HCT116 (cell line): ENCODE data around the gene YY1. TPM values are rescaled to one million over a fixed set of nuclear protein-coding genes. Genes with fewer than 3 reads are reported as not detected.

Source experiments
- ATAC-seq: fragments of 200-7000 bp; cut with Tn5 transposase; 2 replicates; pipeline ENCODE4 v1.9.1; 2020; ENCODE audit warnings: mild to moderate bottlenecking, moderate library complexity
- BruUV-seq: library from RNA; stranded (reverse); fragments of 400-500 nt; replicated peaks from 2 replicates; lab custom pipeline; 2021; lab: Mats Ljungman, UMichigan
- CTCF ChIA-PET: fragments of 300-600 bp; sonication (Branson Sonifier 250); formaldehyde crosslinking; loops from one replicate; lab custom pipeline; 2021; ENCODE audit warnings: antibody characterized with exemption; lab: Charles Lee
- POLR2A ChIA-PET: fragments of 300-600, 350-600 bp; sonication (Branson Sonifier 250); formaldehyde crosslinking; loops from one replicate; lab custom pipeline; 2021; ENCODE audit warnings: antibody characterized with exemption; lab: Charles Lee
- RAD21 ChIA-PET, 2 experiments: fragments of 300-600 bp; sonication (Branson Sonifier 250); formaldehyde crosslinking; loops; one replicate each; lab custom pipeline; 2023; ENCODE audit warnings: low total read pairs in 2 of 2; ENCODE audit not compliant: uncharacterized antibody in 2 of 2, unreplicated experiment in 2 of 2, low non-redundant PET in 1 of 2; lab: Charles Lee
- DNase-seq: peaks from one replicate; pipeline ENCODE4 v3.0.0-alpha.2; 2010; ENCODE audit warnings: low read depth, low spot score
- H2AFZ ChIP-seq: fragments of 200-600 bp; shearing (Covaris generic), sonication (generic); 2 replicates; pipeline ENCODE4 v1.6.1; 2017; ENCODE audit warnings: low read depth, mixed run types, mixed read lengths, antibody characterized with exemption, low read length; ENCODE audit not compliant: poor library complexity, severe bottlenecking
- H3K27ac ChIP-seq: 2 replicates; pipeline ENCODE4 v1.5.1; 2012; ENCODE audit warnings: low read depth, low read length
- H3K27me3 ChIP-seq: fragments of 200-600 bp; sonication (generic); 2 replicates; pipeline ENCODE4 v1.6.1; 2016; ENCODE audit warnings: mixed run types, low read length, mixed read lengths; ENCODE audit not compliant: insufficient read depth
- H3K36me3 ChIP-seq, 2 experiments: fragments of 200-500 bp in 1 of 2; fragments of 200-600 bp in 1 of 2; sonication (Bioruptor generic) in 1 of 2; sonication (generic) in 1 of 2; 2 replicates each; pipeline versions ENCODE4 v1.5.1 to v1.6.1; 2014 to 2016; ENCODE audit warnings: low read length in 2 of 2, inconsistent platforms in 1 of 2, mixed read lengths in 1 of 2, mixed run types in 1 of 2; ENCODE audit not compliant: insufficient read depth in 2 of 2, control insufficient read depth in 1 of 2
- H3K4me1 ChIP-seq, 2 experiments: fragments of 200-600 bp in 1 of 2; sonication (generic) in 1 of 2; 2 replicates each; pipeline versions ENCODE4 v1.5.1 to v1.6.1; 2012 to 2017; ENCODE audit warnings: low read length in 2 of 2, inconsistent platforms in 1 of 2, mild to moderate bottlenecking in 1 of 2, mixed read lengths in 1 of 2, mixed run types in 1 of 2, moderate library complexity in 1 of 2; ENCODE audit not compliant: insufficient read depth in 2 of 2, control insufficient read depth in 1 of 2
- H3K4me2 ChIP-seq: fragments of 200-600 bp; sonication (generic); 2 replicates; pipeline ENCODE4 v1.6.1; 2017; ENCODE audit warnings: mixed run types, low read length, mixed read lengths
- H3K4me3 ChIP-seq, 2 experiments: fragments of 200-600 bp in 1 of 2; sonication (generic) in 1 of 2; replicated peaks in 1 of 2; 2 replicates each; pipeline ENCODE4 v1.5.1; 2011 to 2016; ENCODE audit warnings: low read length in 2 of 2, control low read depth in 1 of 2, low read depth in 1 of 2, mild to moderate bottlenecking in 1 of 2, mixed read lengths in 1 of 2, mixed run types in 1 of 2
- H3K79me2 ChIP-seq: fragments of 200-600 bp; sonication (generic); 2 replicates; pipeline ENCODE4 v1.6.1; 2017; ENCODE audit warnings: mild to moderate bottlenecking, mixed run types, low read length, moderate library complexity, mixed read lengths; ENCODE audit not compliant: insufficient read depth
- H3K9ac ChIP-seq: fragments of 200-600 bp; sonication (generic); 2 replicates; pipeline ENCODE4 v1.6.1; 2016; ENCODE audit warnings: low read length, mixed read lengths
- H3K9me2 ChIP-seq: fragments of 200-600 bp; sonication (generic), shearing (Covaris generic); 2 replicates; pipeline ENCODE4 v1.6.1; 2017; ENCODE audit warnings: mixed run types, mild to moderate bottlenecking, moderate library complexity; ENCODE audit not compliant: insufficient read depth
- H3K9me3 ChIP-seq, 2 experiments: fragments of 200-500 bp in 1 of 2; fragments of 200-600 bp in 1 of 2; sonication (Bioruptor generic) in 1 of 2; sonication (generic) in 1 of 2; 2 replicates each; pipeline ENCODE4 v1.6.1; 2014 to 2017; ENCODE audit warnings: low read length in 2 of 2, mixed read lengths in 2 of 2, inconsistent platforms in 1 of 2, low read depth in 1 of 2, mild to moderate bottlenecking in 1 of 2, mixed run types in 1 of 2, moderate library complexity in 1 of 2; ENCODE audit not compliant: control insufficient read depth in 1 of 2, insufficient read depth in 1 of 2
- H4K20me1 ChIP-seq: fragments of 200-600 bp; sonication (generic), shearing (Covaris generic); 2 replicates; pipeline ENCODE4 v1.6.1; 2017; ENCODE audit warnings: mixed run types, mild to moderate bottlenecking, moderate library complexity; ENCODE audit not compliant: insufficient read depth
- CTCF ChIP-seq, 3 experiments: fragments of 200-600 bp in 1 of 3; sonication (generic) in 1 of 3; IDR thresholded peaks in 2 of 3; conservative IDR thresholded peaks in 1 of 3; 2 replicates each; pipeline ENCODE4 v1.5.1; 2012 to 2017; ENCODE audit warnings: low read depth in 2 of 3, low read length in 2 of 3, antibody characterized with exemption in 1 of 3, borderline replicate concordance in 1 of 3, control low read depth in 1 of 3, mild to moderate bottlenecking in 1 of 3, mixed read lengths in 1 of 3, mixed run types in 1 of 3, moderate library complexity in 1 of 3; ENCODE audit not compliant: insufficient read depth in 1 of 3
- ELF1 ChIP-seq: IDR thresholded peaks from 2 replicates; pipeline ENCODE4 v1.6.1; 2012; ENCODE audit warnings: low read depth, borderline replicate concordance
- EZH2phosphoT487 ChIP-seq: fragments of 200-600 bp; IDR thresholded peaks from 2 replicates; pipeline ENCODE4 v1.6.1; 2018; ENCODE audit warnings: antibody characterized with exemption, borderline replicate concordance
- JUND ChIP-seq: IDR thresholded peaks from 2 replicates; pipeline ENCODE4 v1.6.1; 2012
- POLR2A ChIP-seq: IDR thresholded peaks from 2 replicates; pipeline ENCODE4 v1.7.0; 2011; ENCODE audit warnings: borderline replicate concordance; ENCODE audit not compliant: insufficient read depth, insufficient read length; ENCODE audit errors: extremely low read depth
- POLR2AphosphoS5 ChIP-seq: IDR thresholded peaks from 2 replicates; pipeline ENCODE4 v1.6.1; 2011; ENCODE audit warnings: mild to moderate bottlenecking, low read depth, low read length, moderate library complexity
- SIN3A ChIP-seq: IDR thresholded peaks from 2 replicates; pipeline ENCODE4 v1.6.1; 2012; ENCODE audit warnings: low read depth
- ZBTB33 ChIP-seq: IDR thresholded peaks from 2 replicates; pipeline ENCODE4 v1.6.1; 2011; ENCODE audit warnings: mild to moderate bottlenecking, low read length, moderate library complexity; ENCODE audit not compliant: insufficient replicate concordance; ENCODE audit errors: extremely low read depth
- ZFX ChIP-seq: fragments of 450-650 bp; IDR thresholded peaks from 2 replicates; pipeline ENCODE4 v1.6.1; 2017
- ZNF274 ChIP-seq: fragments of 200-500 bp; sonication (Bioruptor generic); IDR thresholded peaks from 2 replicates; pipeline ENCODE4 v1.6.1; 2014; ENCODE audit warnings: mild to moderate bottlenecking, low read depth, low read length, inconsistent platforms
- intact Hi-C: fragments of 100-400 bp; cut with micrococcal nuclease; formaldehyde crosslinking; loops from 2 replicates; pipeline ENCODE4 v1.10.0; 2022
- total RNA-seq: library from RNA; stranded (reverse); gene quantifications from one replicate; pipeline ENCODE4 v1.2.1, GENCODE V29; 2021; ENCODE audit not compliant: unreplicated experiment

The YY1 gene
- total RNA-seq, 1 experiment from 2014 or later: 111 TPM

DNA sequence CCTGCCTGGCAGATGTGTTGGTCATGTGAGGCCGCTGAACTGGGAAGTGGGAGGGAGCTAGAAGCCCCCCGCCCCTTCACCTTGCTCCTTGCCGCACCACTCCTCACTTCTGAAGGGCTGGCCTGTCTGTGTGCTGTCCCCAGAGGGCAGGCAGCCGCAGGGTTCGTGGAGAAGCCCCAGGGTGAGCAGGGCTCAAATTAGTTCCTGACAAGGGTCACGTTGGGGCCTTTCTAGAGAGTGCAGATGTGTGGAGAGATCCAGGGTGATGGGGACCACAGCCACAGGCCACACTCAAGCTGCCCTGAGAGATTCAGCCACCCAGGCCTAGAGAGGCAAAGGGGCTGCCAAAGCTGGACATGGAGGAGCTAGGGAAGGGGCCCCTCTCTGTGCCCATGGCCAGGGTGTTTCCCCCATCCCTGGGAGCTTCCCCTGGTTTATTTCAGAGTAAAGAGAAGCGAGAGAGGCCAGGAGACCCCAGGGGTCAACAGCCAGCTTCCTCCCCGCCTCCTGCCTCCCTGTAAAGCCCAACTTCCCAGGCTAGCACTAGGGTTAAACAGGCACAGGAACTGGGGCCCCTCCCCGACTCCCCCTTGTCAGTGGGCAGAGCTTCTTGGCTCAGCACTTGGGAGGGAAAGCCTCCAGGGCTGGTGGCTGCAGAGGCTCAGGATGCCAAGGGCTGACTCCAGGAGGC is 51.1 kb downstream of the YY1 start:
- ChIA-PET CTCF (no interaction called here), POLR2A (no interaction called here), RAD21 (no interaction called here)
- no TSS peak for BruUV-seq
- Histone ChIP-seq H3K4me1 (peaks cover under 1 to 11% of the 10 kb centered on the region in 2 experiments; a peak in 1 of 4 replicates), H4K20me1 (no peaks in the 10 kb centered on the region), H3K9ac (no peak overlapping the region), H3K36me3 (no peaks in the 10 kb centered on the region; a peak in 1 of 4 replicates), H3K4me2 (no peak overlapping the region), H3K27ac (no peak overlapping the region), H3K9me3 (no peaks in the 10 kb centered on the region), H3K4me3 (no peak overlapping the region), H3K9me2 (no peaks in the 10 kb centered on the region), H2AFZ (no peak overlapping the region), H3K79me2 (peaks cover 4% of the 10 kb centered on the region; the same call in 1 of the 2 replicates), H3K27me3 (no peaks in the 10 kb centered on the region)
- ATAC-seq (no peak), DNase-seq (no peak)
- TF ChIP-seq POLR2A: no peak
- no peak for TF ChIP-seq JUND
- no peak for TF ChIP-seq EZH2phosphoT487
- TF ChIP-seq SIN3A: no peak
- TF ChIP-seq POLR2AphosphoS5: no peak
- intact Hi-C loops: loop anchor here (5.0 kb wide), 1 partner anchor 87 kb away; the partner anchor contains the start of gene WDR25

DNA sequence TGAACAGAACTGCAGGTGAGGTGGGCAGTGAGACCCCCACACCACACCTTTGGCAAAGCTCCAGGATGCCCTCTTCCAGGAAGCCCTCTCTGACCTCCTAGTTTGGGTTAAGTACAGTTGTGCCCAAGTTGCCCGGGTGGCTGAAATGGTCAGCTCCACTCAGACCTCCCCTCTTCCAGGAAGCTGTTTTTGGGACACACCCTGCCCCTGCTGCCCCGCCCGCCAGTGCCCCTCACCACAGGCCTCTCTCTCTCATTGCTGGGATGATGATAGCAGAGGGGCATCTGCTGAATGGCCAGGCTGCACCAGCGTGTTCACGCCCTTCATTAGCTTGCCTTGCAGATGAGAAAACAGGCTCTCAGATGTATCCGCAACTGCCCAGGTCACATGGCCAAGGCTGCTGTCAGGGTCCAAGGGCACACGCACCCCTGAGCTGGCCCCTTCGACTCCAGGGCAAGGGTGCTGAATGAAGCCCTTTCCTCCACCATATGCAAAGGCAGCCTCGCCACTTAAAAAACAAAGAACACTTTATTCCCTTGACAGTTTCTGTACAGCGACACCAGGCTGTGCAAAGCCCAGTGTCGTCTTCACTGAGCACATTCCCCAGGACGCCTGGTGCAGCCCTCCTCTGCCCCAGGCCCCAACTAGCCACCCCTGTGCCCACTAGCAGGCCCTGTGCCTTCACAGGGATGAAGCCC is 51.8 kb downstream of the YY1 start:
- BruUV-seq: no TSS peak
- H3K27ac ChIP-seq: no peak overlapping the region
- peaks cover 4% of the 10 kb centered on the region; the same call in 1 of the 2 replicates for H3K79me2 ChIP-seq
- H3K4me3 ChIP-seq: no peak overlapping the region
- peaks cover 0 to 4% of the 10 kb centered on the region in 2 experiments; a peak in 1 of 4 replicates for H3K4me1 ChIP-seq
- no peak overlapping the region for H3K9ac ChIP-seq
- H3K4me2 ChIP-seq: no peak overlapping the region
- DNase-seq (no peak), ATAC-seq (no peak)
- H3K27me3 ChIP-seq: no peaks in the 10 kb centered on the region
- ChIA-PET CTCF (no interaction called here), RAD21 (no interaction called here), POLR2A (no interaction called here)
- H3K9me2 ChIP-seq: no peaks in the 10 kb centered on the region
- no peaks in the 10 kb centered on the region; a peak in 1 of 4 replicates for H3K36me3 ChIP-seq
- H4K20me1 ChIP-seq: no peaks in the 10 kb centered on the region
- intact Hi-C loops: no loop called here
- H2AFZ ChIP-seq: no peak overlapping the region
- no peaks in the 10 kb centered on the region for H3K9me3 ChIP-seq
- TF ChIP-seq ZBTB33 (no peak), ZNF274 (no peak), ZFX (no peak), ELF1 (no peak), CTCF (IDR thresholded peaks at IDR 0.05 in 2 of 3, conservative IDR thresholded peaks at IDR 0.05 in 1 of 3; ENCODE audit: borderline replicate concordance in 1 of 3, insufficient read depth in 1 of 3, low read depth in 2 of 3, low read length in 2 of 3) (no peak)
